OCI-LY1 (cell line): ENCODE results near the gene FAM24B.

Experiments
- CTCF ChIP-seq: fragments of 200-600 bp; sonication (generic), shearing (Covaris generic); IDR thresholded peaks from 2 replicates; pipeline ENCODE4 v1.5.1; 2017; ENCODE audit warnings: mild to moderate bottlenecking, antibody characterized with exemption, low read length, moderate library complexity, mixed read lengths
- EZH2 ChIP-seq: fragments of 200-600 bp; sonication (generic), shearing (Covaris generic); IDR thresholded peaks from 2 replicates; pipeline ENCODE4 v1.8.0; 2017; ENCODE audit warnings: borderline replicate concordance, mixed run types, mild to moderate bottlenecking, antibody characterized with exemption, low read length, moderate library complexity, mixed read lengths

GRCh38 chr10:122849090-122849489, 30.3 kb downstream of the FAM24B start:
- TF ChIP-seq CTCF (no peak), EZH2 (no peak)
